Gastroesophageal sphincter (tissue), 3 donors: ENCODE data around the gene ACOXL.

Experiments used
- CTCF ChIP-seq, 4 experiments: fragments of 200-600 bp in 2 of 4; fragments of 450-650 bp in 2 of 4; sonication (generic) in 1 of 4; IDR thresholded peaks; one replicate each; pipeline ENCODE4 v1.5.1; 2017 to 2019; ENCODE audit warnings: antibody characterized with exemption in 4 of 4, mild to moderate bottlenecking in 2 of 4, moderate library complexity in 2 of 4
- EP300 ChIP-seq: sonication (generic); formaldehyde crosslinking; IDR thresholded peaks from one replicate; pipeline ENCODE4 v1.6.1; 2017; ENCODE audit warnings: antibody characterized with exemption, mild to moderate bottlenecking

DNA sequence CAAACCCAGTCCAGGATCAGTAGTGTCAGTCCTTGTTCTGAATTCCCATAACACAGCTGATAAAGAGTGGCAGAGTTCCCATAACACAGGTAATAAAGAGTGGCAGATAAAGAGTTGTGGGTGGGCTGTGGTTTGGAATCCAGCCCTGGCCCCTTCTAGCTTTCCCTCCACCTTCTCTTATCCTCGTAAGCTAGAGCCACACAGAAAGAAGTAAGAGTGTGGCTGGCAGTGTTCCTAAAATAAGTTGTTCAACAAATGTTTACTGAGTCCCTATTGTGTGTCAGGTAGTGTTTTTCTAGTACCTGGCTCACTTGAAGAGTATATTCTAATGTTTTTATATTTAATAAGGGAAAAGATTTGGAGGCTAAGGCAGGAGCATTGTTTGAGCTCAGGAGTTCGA is 323.4 kb downstream of the ACOXL start:
- TF ChIP-seq CTCF (IDR thresholded peaks at IDR 0.05) (no peak), EP300 (no peak)
